NCI-H446 (cell line): ENCODE results near the gene LZTS2.

Source experiments
- DNase-seq, 2 experiments: peaks; one replicate each; lab custom pipeline; 2025; lab: John Stamatoyannopoulos, UW

The LZTS2 gene

GRCh38 chr10:101054351-101054750, 54.7 kb downstream of the LZTS2 start:
- no peak for DNase-seq

GRCh38 chr10:101054876-101055275, 55.3 kb downstream of the LZTS2 start:
- no peak for DNase-seq

- no peak for DNase-seq
Measured at GRCh38 chr10:101055411-101055810, 55.8 kb downstream of the LZTS2 start.

GRCh38 chr10:101056365-101057151, 57.0 kb downstream of the LZTS2 start:
- DNase-seq, result no peak
